DOHH2 (cell line): ENCODE data around the gene BPIFB2.

Source experiments
- H3F3A ChIP-seq: fragments of 200-600 bp; sonication (generic), shearing (Covaris generic); 2 replicates; pipeline ENCODE4 v1.6.0; 2016; ENCODE audit warnings: antibody characterized with exemption, mild to moderate bottlenecking; ENCODE audit not compliant: control insufficient read depth, insufficient read depth
- H3K27ac ChIP-seq: fragments of 200-600 bp; sonication (generic); 2 replicates; pipeline ENCODE4 v1.5.1; 2014; ENCODE audit warnings: low read depth, mild to moderate bottlenecking, low read length, moderate library complexity
- H3K27me3 ChIP-seq: fragments of 200-600 bp; sonication (generic); 2 replicates; pipeline ENCODE4 v1.6.1; 2014; ENCODE audit warnings: mild to moderate bottlenecking, low read length, mixed read lengths; ENCODE audit not compliant: control insufficient read depth
- H3K36me3 ChIP-seq: fragments of 200-600 bp; sonication (generic); 2 replicates; pipeline ENCODE4 v1.6.1; 2014; ENCODE audit warnings: mild to moderate bottlenecking, low read length, moderate library complexity, mixed read lengths; ENCODE audit not compliant: control insufficient read depth
- H3K4me1 ChIP-seq: fragments of 200-600 bp; sonication (generic); 2 replicates; pipeline ENCODE4 v1.6.1; 2014; ENCODE audit warnings: mild to moderate bottlenecking, low read length, mixed read lengths; ENCODE audit not compliant: control insufficient read depth
- H3K4me2 ChIP-seq: fragments of 200-600 bp; sonication (generic); 2 replicates; pipeline ENCODE4 v1.6.0; 2014; ENCODE audit warnings: mild to moderate bottlenecking, low read length, moderate library complexity
- H3K4me3 ChIP-seq: fragments of 200-600 bp; sonication (generic); 2 replicates; pipeline ENCODE4 v1.5.1; 2014; ENCODE audit warnings: mild to moderate bottlenecking, low read length, mixed read lengths
- H3K79me2 ChIP-seq: fragments of 200-600 bp; sonication (generic); 2 replicates; pipeline ENCODE4 v1.6.1; 2014; ENCODE audit warnings: mild to moderate bottlenecking, low read length, mixed read lengths; ENCODE audit not compliant: control insufficient read depth
- H3K9me2 ChIP-seq: fragments of 200-600 bp; sonication (generic); replicated peaks from 2 replicates; pipeline ENCODE4 v1.6.1; 2014; ENCODE audit warnings: mild to moderate bottlenecking, low read length, mixed read lengths; ENCODE audit not compliant: control insufficient read depth
- H3K9me3 ChIP-seq: fragments of 200-600 bp; sonication (generic); 2 replicates; pipeline ENCODE4 v1.6.1; 2014; ENCODE audit warnings: antibody characterized with exemption, low read length, mixed read lengths; ENCODE audit not compliant: control insufficient read depth, insufficient read depth
- H4K20me1 ChIP-seq: fragments of 200-600 bp; sonication (generic); 2 replicates; pipeline ENCODE4 v1.6.0; 2014; ENCODE audit warnings: low read depth, mild to moderate bottlenecking, antibody characterized with exemption, low read length, moderate library complexity; ENCODE audit not compliant: control insufficient read depth, insufficient read depth
- CTCF ChIP-seq: fragments of 200-600 bp; sonication (generic); IDR thresholded peaks from one replicate; pipeline ENCODE4 v1.5.1; 2014; ENCODE audit warnings: antibody characterized with exemption, mild to moderate bottlenecking, low read depth, low read length; ENCODE audit not compliant: poor library complexity, severe bottlenecking
- EZH2phosphoT487 ChIP-seq: fragments of 200-600 bp; sonication (generic); IDR thresholded peaks from 2 replicates; pipeline ENCODE4 v1.6.1; 2017; ENCODE audit warnings: borderline replicate concordance, mild to moderate bottlenecking, antibody characterized with exemption, low read length, moderate library complexity, mixed read lengths

The BPIFB2 gene

GRCh38 chr20:32963176-32963575 lies 44.3 kb upstream of the BPIFB2 start:
- Histone ChIP-seq H3K4me3 (no peak overlapping the region), H3K4me2 (no peak overlapping the region), H3K9me2 (no peaks in the 10 kb centered on the region), H3K27me3 (no peaks in the 10 kb centered on the region), H3K79me2 (no peaks in the 10 kb centered on the region), H3F3A (no peaks in the 10 kb centered on the region), H3K9me3 (no peaks in the 10 kb centered on the region), H3K4me1 (no peaks in the 10 kb centered on the region), H3K27ac (no peak overlapping the region), H3K36me3 (no peaks in the 10 kb centered on the region), H4K20me1 (no peaks in the 10 kb centered on the region)
- TF ChIP-seq CTCF: no peak
- TF ChIP-seq EZH2phosphoT487: no peak

- Histone ChIP-seq H3K4me3 (no peak overlapping the region), H3K27ac (no peak overlapping the region), H3F3A (no peaks in the 10 kb centered on the region), H3K4me2 (no peak overlapping the region), H3K79me2 (no peaks in the 10 kb centered on the region), H4K20me1 (no peaks in the 10 kb centered on the region), H3K27me3 (no peaks in the 10 kb centered on the region), H3K9me2 (no peaks in the 10 kb centered on the region), H3K9me3 (no peaks in the 10 kb centered on the region), H3K4me1 (no peaks in the 10 kb centered on the region), H3K36me3 (no peaks in the 10 kb centered on the region)
- no peak for TF ChIP-seq CTCF
- no peak for TF ChIP-seq EZH2phosphoT487
Observed at GRCh38 chr20:32964575-32964974, 42.9 kb upstream of the BPIFB2 start.

- no peak overlapping the region for H3K4me2 ChIP-seq
- no peaks in the 10 kb centered on the region for H3K9me2 ChIP-seq
- no peak overlapping the region for H3K4me3 ChIP-seq
- H3K27ac ChIP-seq: no peak overlapping the region
- H3K9me3 ChIP-seq: no peaks in the 10 kb centered on the region
- no peaks in the 10 kb centered on the region for H4K20me1 ChIP-seq
- no peaks in the 10 kb centered on the region for H3K36me3 ChIP-seq
- no peaks in the 10 kb centered on the region for H3F3A ChIP-seq
- no peaks in the 10 kb centered on the region for H3K4me1 ChIP-seq
- TF ChIP-seq EZH2phosphoT487 (no peak), CTCF (no peak)
- H3K27me3 ChIP-seq: no peaks in the 10 kb centered on the region
- no peaks in the 10 kb centered on the region for H3K79me2 ChIP-seq
Observed at GRCh38 chr20:32965115-32965514, 42.4 kb upstream of the BPIFB2 start.
